Measurements from ENCODE around the gene KIRREL3.
"Not testable (repeated sequence)": the region's sequence is repeated elsewhere in the genome, so short reads cannot be mapped to it uniquely, and the experiment has no call there.

KIRREL3 gene

GRCh38 chr11:126393143-126393542 lies 607.4 kb downstream of the KIRREL3 start:
- no peak for DNase-seq

- DNase-seq: no peak
Observed at GRCh38 chr11:126392633-126393013, 607.9 kb downstream of the KIRREL3 start.

DNA sequence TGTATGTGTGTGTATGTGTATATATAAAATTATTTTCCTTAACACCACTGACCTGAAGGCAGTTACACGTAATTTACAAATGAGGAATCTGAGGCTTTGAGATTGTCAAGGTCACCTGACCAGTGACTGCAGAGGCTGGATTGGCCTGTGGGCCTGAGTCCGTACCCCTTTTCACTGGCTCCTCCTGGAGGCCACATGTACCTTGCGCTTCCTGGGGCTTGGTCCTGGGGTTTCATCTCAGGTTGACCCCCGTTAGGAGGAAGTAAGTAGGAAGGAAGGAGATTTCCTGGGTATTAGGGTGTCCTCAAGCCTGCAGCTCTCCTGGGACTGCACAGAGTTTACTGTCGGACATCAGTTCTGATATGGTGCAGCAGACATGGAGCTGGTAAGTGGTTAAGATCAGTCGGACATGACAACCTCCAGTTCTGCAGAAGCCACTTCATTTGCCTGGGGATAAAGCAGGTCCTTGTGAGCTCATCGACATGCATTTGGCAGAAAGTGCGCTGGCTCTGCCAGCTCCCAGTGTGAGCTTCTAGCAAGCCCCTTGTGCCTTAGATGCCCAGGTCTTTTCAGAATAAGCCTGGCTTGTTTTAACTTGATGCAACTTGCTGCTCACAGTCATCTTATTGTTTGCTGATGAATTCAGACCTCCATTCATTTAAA lies 608.5 kb downstream of the KIRREL3 start:
- peak in 29 of 51 donors; percentile 10 to 68 (median 38) for DNase-seq

DNA sequence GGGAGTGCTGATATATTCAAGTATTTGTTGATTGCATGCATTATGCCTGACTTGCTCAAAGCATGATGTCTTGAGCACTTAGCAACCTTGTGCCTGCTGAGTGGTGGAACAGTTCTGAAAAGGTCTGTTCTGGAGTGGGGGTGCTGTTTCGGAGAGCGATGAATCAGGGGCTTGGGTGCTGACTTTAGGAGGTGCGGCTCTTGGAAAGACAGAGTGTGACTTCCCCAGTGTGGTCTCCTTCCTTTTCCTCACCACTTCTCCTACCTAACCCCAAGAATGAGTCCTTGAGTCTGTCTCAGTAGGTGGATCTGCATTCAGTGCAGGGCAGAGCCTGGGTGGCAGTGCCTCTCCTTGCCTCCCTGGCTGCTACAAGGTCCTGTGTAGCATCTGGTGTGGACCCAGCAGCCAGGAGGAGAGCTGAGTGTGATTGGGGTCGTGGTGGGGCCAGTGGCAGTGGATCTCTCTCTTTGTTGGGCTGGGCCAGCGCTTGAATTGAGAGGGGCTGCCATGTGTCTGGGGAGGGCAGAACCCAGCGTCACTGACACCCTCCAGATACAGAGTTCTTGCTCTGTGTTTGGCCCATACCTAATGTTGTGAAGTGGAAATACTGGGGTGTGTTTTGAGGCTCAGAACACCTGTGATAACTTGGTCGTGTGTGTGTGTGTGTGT lies 609.1 kb downstream of the KIRREL3 start:
- DNase-seq: no peak

DNA sequence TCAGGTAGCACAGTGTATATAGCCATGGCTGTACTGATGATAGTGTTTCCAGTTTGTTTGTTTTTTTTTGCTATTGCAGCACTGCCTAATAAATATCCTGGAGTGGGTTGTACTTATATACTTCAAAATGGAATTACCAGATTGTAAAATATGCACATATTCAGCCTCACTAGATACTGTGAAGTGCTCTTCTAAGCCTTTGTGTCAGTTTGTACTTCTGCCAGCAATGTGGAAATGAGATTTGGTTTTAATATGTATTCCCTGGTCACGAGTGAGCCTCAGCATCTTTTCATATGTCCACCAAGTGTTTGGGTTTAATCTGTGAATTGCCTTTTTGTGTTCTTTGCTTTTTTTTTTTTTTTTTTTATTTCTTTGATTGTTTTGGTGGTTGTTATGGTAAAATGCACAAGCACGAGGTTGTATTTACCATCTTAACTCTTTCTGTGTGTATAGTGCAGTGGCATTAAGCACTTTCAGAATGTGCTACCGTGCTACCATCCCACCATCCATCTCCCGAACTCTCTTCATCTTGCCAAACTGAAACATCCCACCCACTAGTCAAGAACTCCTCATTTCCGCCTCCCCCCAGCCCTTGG lies 610.2 kb downstream of the KIRREL3 start:
- peak in 1 of 51 donors; percentile 16 for DNase-seq

DNA sequence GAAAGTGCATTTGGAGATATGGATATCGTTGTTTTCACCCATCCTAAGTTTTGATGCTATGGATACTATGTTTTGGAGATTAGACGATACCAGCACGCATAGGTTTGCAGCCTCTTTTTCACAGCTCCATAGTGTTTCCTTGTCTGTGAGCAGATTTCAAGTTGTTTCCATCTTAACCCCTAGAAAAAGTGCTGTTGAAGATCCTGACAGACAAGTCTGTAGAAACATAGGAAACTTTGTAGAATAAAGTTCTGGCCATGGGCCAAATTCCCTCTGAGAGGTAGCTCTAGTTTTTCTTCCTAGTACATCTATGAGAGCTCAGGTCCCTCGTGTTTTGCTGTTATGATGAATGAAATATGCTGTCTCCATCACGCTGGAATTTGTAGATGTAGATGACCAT lies 612.7 kb downstream of the KIRREL3 start:
- DNase-seq: no peak

- DNase-seq: not testable (repeated sequence)
Observed at GRCh38 chr11:126386729-126387071, 613.9 kb downstream of the KIRREL3 start.

- DNase-seq: no peak
Observed at GRCh38 chr11:126385991-126386728, 614.4 kb downstream of the KIRREL3 start.

GRCh38 chr11:126384449-126385070 lies 616.0 kb downstream of the KIRREL3 start:
- DNase-seq: no peak

- DNase-seq: no peak
Observed at GRCh38 chr11:126383339-126384335, 616.9 kb downstream of the KIRREL3 start.

DNA sequence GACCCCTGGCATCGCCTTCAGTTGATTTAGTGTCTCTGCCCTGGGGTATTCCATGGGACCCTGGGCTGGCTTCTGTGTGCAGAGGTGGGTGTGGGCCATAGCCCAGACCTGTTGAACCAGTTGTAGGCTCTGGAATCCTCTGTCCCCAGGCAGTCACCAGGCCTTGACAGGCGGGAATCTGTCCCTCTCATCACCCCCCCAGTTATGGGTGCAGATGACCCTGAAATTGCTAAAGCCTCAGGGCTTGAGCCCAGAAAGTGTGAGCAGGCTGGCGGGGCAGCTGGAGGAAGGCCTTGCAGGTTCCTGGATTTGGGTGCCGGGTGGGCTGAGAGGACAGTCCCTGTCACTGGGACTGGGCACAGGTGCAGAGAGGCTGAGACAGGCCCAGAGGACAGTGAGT lies 617.9 kb downstream of the KIRREL3 start:
- not testable (repeated sequence) for DNase-seq

GRCh38 chr11:126381960-126382359 lies 618.6 kb downstream of the KIRREL3 start:
- not testable (repeated sequence) for DNase-seq

GRCh38 chr11:126380909-126381308 lies 619.7 kb downstream of the KIRREL3 start:
- DNase-seq: no peak

DNA sequence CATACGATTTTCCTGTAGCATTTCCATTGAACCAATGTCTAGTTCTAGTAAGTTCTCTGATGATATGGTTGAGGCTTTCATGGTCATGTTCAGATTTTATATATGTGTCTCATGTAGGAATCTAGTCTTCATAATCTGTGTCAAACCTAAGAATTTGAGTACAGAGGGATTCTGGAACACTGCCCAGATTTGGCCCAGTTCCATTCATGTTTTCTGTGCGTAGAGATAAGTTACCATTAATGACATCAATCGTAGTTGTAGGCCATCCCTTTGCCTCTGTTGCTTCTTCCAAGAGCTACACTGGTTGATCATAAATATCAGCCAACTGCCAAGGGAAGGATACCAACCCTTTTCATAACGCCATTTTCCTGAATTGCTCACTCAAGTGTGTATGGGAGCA lies 621.8 kb downstream of the KIRREL3 start:
- no peak for DNase-seq

DNA sequence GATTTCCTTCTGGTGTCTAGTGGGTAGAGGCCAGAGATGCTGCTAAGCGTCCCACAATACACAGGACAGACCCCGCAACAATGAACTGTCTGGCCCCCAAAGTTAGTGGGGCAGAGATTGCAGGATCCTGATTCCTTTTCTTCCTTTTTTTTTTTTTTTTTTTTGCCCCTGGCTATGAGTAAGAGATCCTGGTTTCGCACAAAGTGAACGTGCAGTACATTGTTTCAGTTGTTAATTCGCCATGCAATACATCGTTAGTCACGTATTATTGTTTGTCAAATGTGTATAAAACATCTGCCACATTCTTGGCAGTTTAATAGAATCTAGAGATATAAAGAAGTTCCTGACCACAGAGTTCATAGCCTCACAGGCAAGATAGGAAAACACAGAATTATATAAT lies 624.8 kb downstream of the KIRREL3 start:
- DNase-seq: no peak

- DNase-seq: not testable (repeated sequence)
Observed at GRCh38 chr11:126374562-126375300, 625.8 kb downstream of the KIRREL3 start.

DNA sequence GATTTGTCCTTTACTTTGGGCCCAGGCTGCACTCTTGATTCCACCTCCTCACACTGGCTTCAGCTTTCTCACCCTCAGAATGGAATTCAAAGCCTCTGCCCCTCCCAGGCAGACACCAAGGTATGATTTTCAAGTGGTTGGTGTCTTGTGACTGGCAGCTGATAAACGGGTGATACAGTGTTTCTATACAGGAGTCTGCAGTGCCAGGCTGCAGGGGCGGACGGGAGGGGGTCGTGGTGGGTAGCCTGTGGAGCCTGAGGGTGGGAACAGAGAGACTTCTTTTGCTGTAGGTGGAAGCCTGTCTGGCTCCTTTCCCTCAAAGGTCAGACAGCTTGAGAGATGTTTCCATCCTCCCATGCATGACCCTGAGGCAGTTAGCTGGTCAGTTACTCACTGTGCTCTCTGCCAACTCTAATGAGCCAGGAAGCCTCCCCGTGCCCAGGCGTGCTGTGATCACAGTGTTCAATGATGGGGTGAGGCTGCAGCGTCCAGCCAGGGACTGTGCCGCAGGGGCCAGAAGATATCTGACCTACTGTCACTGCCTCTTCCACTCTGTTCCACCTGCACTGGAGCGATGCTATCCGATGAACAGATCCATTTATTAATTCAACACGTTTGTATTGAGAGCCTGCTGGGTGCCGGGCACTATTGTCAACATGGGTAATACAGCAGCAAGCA lies 627.0 kb downstream of the KIRREL3 start:
- DNase-seq: not testable (repeated sequence)
